ENCODE data around the gene PPM1H.

PPM1H gene

GRCh38 chr12:62873826-62874448 is 61.0 kb downstream of the PPM1H start:
- no peaks in the 10 kb centered on the region for H3K36me3 ChIP-seq (ENCODE audit: control insufficient read depth, insufficient read depth, low read length)
- H3K27me3 ChIP-seq (replicated peaks; ENCODE audit: control insufficient read depth, insufficient read depth, low read length), result no peaks in the 10 kb centered on the region; the same call in 1 of the 2 replicates
- H3K4me3 ChIP-seq (replicated peaks; ENCODE audit: low read depth, low read length), result no peak overlapping the region
- TF ChIP-seq CTCF (IDR thresholded peaks at IDR 0.05; ENCODE audit: insufficient read depth, low read length, poor library complexity, severe bottlenecking), result no peak
- DNase-seq (ENCODE audit: extremely low read depth, insufficient read length), result no peak

GRCh38 chr12:62873116-62873825 is 61.7 kb downstream of the PPM1H start:
- no peaks in the 10 kb centered on the region for H3K36me3 ChIP-seq (ENCODE audit: control insufficient read depth, insufficient read depth, low read length)
- H3K4me3 ChIP-seq (replicated peaks; ENCODE audit: low read depth, low read length), result no peak overlapping the region
- no peaks in the 10 kb centered on the region; the same call in 1 of the 2 replicates for H3K27me3 ChIP-seq (replicated peaks; ENCODE audit: control insufficient read depth, insufficient read depth, low read length)
- DNase-seq (ENCODE audit: extremely low read depth, insufficient read length), result no peak
- TF ChIP-seq CTCF (IDR thresholded peaks at IDR 0.05; ENCODE audit: insufficient read depth, low read length, poor library complexity, severe bottlenecking), result no peak

GRCh38 chr12:62868820-62869219 is 66.1 kb downstream of the PPM1H start:
- DNase-seq (ENCODE audit: extremely low read depth, insufficient read length), result no peak
- H3K4me3 ChIP-seq (replicated peaks; ENCODE audit: low read depth, low read length), result no peak overlapping the region
- no peaks in the 10 kb centered on the region; the same call in 1 of the 2 replicates for H3K27me3 ChIP-seq (replicated peaks; ENCODE audit: control insufficient read depth, insufficient read depth, low read length)
- H3K36me3 ChIP-seq (ENCODE audit: control insufficient read depth, insufficient read depth, low read length), result no peaks in the 10 kb centered on the region
- no peak for TF ChIP-seq CTCF (IDR thresholded peaks at IDR 0.05; ENCODE audit: insufficient read depth, low read length, poor library complexity, severe bottlenecking)

GRCh38 chr12:62866451-62867082 is 68.4 kb downstream of the PPM1H start:
- DNase-seq (ENCODE audit: extremely low read depth, insufficient read length), result no peak
- TF ChIP-seq CTCF (IDR thresholded peaks at IDR 0.05; ENCODE audit: insufficient read depth, low read length, poor library complexity, severe bottlenecking), result no peak

GRCh38 chr12:62865937-62866336 is 69.0 kb downstream of the PPM1H start:
- no peak for DNase-seq (ENCODE audit: extremely low read depth, insufficient read length)
- no peak for TF ChIP-seq CTCF (IDR thresholded peaks at IDR 0.05; ENCODE audit: insufficient read depth, low read length, poor library complexity, severe bottlenecking)
- H3K4me3 ChIP-seq (replicated peaks; ENCODE audit: low read depth, low read length), result no peak overlapping the region

More at GRCh38 chr12:62866451-62867082, 68.4 kb downstream of the PPM1H start:
- H3K36me3 ChIP-seq (ENCODE audit: control insufficient read depth, insufficient read depth, low read length), result no peaks in the 10 kb centered on the region
- H3K4me3 ChIP-seq (replicated peaks; ENCODE audit: low read depth, low read length), result no peak overlapping the region
- no peaks in the 10 kb centered on the region; the same call in 1 of the 2 replicates for H3K27me3 ChIP-seq (replicated peaks; ENCODE audit: control insufficient read depth, insufficient read depth, low read length)

More at GRCh38 chr12:62865937-62866336, 69.0 kb downstream of the PPM1H start:
- Histone ChIP-seq H3K27me3 (replicated peaks; ENCODE audit: control insufficient read depth, insufficient read depth, low read length) (no peaks in the 10 kb centered on the region; the same call in 1 of the 2 replicates), H3K36me3 (ENCODE audit: control insufficient read depth, insufficient read depth, low read length) (no peaks in the 10 kb centered on the region)

Data from GM06990 (cell line).